GM12892 (cell line): ENCODE measurements around the gene FGF3.

Experiments
- POLR2A ChIP-seq: IDR thresholded peaks from 2 replicates; pipeline ENCODE4 v1.6.1; 2011; ENCODE audit warnings: low read depth, low read length, control low read depth
- POLR2AphosphoS5 ChIP-seq: IDR thresholded peaks from 2 replicates; pipeline ENCODE4 v1.6.1; 2011; ENCODE audit warnings: low read depth, low read length, control low read depth

DNA sequence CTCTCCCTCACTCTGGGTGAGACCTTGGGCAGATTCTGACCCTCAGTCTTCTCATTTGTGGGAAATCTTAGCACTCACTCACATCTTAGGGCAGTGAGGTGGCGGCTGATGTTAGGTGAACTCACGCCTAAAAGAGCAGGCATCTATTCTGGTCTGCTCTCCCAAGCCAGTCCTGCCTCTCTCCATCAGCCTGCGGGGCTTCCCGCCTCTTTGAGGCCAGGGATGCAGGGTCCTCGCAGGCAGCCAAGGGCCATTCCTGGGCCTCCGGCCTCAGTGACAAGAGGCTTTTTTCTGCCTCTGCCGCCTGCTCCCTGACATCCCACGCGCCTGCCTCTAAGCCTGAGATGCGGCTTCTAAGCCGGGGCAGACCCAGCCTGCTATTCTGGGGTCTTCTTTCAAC, 30.3 kb downstream of the FGF3 start:
- TF ChIP-seq POLR2A: no peak
- no peak for TF ChIP-seq POLR2AphosphoS5
